ENCODE data around the gene AHNAK. TPM values are rescaled to one million over a fixed set of nuclear protein-coding genes. Genes with fewer than 3 reads are reported as not detected.
A peak's percentile ranks its signal among the peaks of the same experiment; 100 is the strongest.

Gene AHNAK
- total RNA-seq, 1 experiment from 2014 or later, result 60.1 TPM

GRCh38 chr11:62498492-62499286 is 47.9 kb downstream of the AHNAK start:
- DNase-seq (ENCODE audit: low spot score), result no peak

GRCh38 chr11:62498031-62498430 is 48.6 kb downstream of the AHNAK start:
- no peak for DNase-seq (ENCODE audit: low spot score)

GRCh38 chr11:62497132-62497801 is 49.3 kb downstream of the AHNAK start:
- peak; percentile 58 for DNase-seq (ENCODE audit: low spot score)

GRCh38 chr11:62496676-62497075 is 49.9 kb downstream of the AHNAK start:
- no peak for DNase-seq (ENCODE audit: low spot score)

GRCh38 chr11:62494246-62494645 is 52.4 kb downstream of the AHNAK start:
- DNase-seq (ENCODE audit: low spot score), result no peak

- DNase-seq (ENCODE audit: low spot score), result no peak
Observed at GRCh38 chr11:62493801-62494200, 52.8 kb downstream of the AHNAK start.

GRCh38 chr11:62492586-62492985 is 54.0 kb downstream of the AHNAK start:
- no peak for DNase-seq (ENCODE audit: low spot score)

GRCh38 chr11:62491571-62492329 is 54.9 kb downstream of the AHNAK start:
- DNase-seq (ENCODE audit: low spot score), result no peak

- DNase-seq (ENCODE audit: low spot score), result no peak
Observed at GRCh38 chr11:62489204-62489603, 57.4 kb downstream of the AHNAK start.

GRCh38 chr11:62487738-62488551 is 58.7 kb downstream of the AHNAK start:
- no peak for DNase-seq (ENCODE audit: low spot score)

- DNase-seq (ENCODE audit: low spot score), result no peak
Observed at GRCh38 chr11:62487136-62487535, 59.5 kb downstream of the AHNAK start.

GRCh38 chr11:62484352-62484751 is 62.3 kb downstream of the AHNAK start:
- no peak for DNase-seq (ENCODE audit: low spot score)

- DNase-seq (ENCODE audit: low spot score), result no peak
Observed at GRCh38 chr11:62482753-62483152, 63.9 kb downstream of the AHNAK start.

- DNase-seq (ENCODE audit: low spot score), result no peak
Observed at GRCh38 chr11:62479631-62480201, 66.9 kb downstream of the AHNAK start.

GRCh38 chr11:62477927-62478326 is 68.7 kb downstream of the AHNAK start:
- no peak for DNase-seq (ENCODE audit: low spot score)

- DNase-seq (ENCODE audit: low spot score), result peak; percentile 82
Observed at GRCh38 chr11:62472063-62472884, 74.3 kb downstream of the AHNAK start.

- no peak for DNase-seq (ENCODE audit: low spot score)
Observed at GRCh38 chr11:62471603-62472002, 75.0 kb downstream of the AHNAK start.

- DNase-seq (ENCODE audit: low spot score), result no peak
Observed at GRCh38 chr11:62468577-62468976, 78.0 kb downstream of the AHNAK start.

- no peak for DNase-seq (ENCODE audit: low spot score)
Observed at GRCh38 chr11:62466444-62466843, 80.2 kb downstream of the AHNAK start.

GRCh38 chr11:62464655-62465054 is 82.0 kb downstream of the AHNAK start:
- no peak for DNase-seq (ENCODE audit: low spot score)
